NOMO-1 treated with DMSO at 0.1 percent for 48 hours (cell line): Measurements from ENCODE around the gene GLIS2.

ENCODE experiments used
- DNase-seq: peaks from one replicate; lab custom pipeline; 2025; ENCODE audit not compliant: unreplicated experiment; lab: John Stamatoyannopoulos, UW

Gene GLIS2

DNA sequence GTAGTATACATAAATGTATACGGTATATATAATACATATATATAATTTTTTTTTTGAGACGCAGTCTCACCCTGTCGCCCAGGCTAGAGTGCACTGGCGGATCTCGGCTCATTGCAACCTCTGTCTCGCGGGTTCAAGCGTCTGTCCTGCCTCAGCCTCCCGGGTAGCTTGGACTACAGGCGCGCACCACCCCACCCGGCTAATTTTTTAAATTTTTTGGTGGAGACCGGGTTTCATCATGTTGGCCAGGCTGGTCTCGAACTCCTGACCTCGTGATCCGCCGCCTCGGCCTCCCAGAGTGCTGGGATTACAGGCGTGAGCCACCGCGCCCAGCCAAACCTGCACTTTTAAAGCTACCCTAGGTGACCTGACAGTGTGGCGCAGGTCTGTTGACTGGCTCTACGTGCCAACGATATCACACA lies 34.5 kb downstream of the GLIS2 start:
- DNase-seq = no peak

DNA sequence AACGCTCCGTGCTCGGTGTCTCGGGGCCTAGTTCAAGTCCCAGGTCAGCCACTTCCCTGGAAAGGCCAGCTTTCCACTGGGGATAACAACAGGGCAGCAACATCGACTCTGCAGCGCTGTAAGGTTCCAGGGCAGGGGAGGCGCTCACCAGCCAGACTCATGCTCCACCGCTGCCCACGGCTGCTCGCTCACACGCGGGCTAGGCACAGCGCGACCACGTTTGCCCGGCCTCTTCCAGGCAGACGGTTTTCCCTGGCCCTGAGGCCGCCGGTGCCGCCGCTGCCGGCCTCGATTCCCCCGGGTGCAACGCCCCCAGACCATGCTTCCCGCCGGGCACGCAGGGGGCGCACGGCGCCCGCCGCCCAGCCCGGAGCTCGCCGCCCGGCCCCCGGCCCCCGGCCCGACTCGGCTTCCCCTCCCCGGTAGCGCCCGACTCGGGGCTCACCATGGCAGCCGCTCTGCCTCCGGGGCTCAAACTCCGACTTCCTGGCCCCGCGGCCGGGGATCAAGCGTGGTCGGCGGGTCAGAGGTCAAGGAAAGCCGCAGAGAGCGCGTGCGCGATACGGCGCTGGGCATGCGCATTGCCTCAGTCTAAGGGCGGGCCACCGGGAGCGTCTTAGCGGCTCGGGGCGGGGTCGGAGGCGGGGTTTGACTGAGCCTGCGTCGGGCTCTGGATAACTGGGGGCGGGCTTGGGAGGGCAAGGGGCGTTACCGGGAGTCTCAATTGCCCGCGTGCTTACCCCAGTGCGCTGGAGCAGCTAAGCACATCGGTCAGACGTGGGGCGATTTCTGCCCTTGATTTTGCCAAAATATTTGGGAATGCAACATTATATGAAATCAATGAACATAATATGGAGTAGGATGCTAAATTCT lies 35.2 kb downstream of the GLIS2 start, which contains the start of gene PAM16:
TSS of gene PAM16 (minus strand) at position 535 of the 873 bp plus-strand sequence. CDS start at position 448, 87 bp downstream.
- DNase-seq = peak; percentile 95

DNA sequence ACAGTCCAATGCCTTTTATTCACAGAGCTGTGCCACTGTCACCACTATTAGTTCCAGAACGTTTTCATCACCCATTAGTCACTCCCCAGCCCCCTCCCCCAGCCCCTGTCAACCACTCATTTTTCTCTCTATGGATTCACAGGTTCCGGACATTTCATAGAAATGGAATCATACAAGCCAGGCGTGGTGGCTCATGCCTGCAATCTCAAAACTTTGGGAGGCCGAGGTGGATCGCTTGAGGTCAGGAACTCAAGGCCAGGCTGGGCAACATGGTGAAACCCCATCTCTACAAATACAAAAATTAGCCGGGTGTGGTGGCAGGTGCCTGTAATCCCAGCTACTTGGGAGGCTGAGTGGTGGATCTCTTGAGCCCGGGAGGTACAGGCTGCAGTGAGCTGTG lies 36.0 kb downstream of the GLIS2 start:
- no peak for DNase-seq

DNA sequence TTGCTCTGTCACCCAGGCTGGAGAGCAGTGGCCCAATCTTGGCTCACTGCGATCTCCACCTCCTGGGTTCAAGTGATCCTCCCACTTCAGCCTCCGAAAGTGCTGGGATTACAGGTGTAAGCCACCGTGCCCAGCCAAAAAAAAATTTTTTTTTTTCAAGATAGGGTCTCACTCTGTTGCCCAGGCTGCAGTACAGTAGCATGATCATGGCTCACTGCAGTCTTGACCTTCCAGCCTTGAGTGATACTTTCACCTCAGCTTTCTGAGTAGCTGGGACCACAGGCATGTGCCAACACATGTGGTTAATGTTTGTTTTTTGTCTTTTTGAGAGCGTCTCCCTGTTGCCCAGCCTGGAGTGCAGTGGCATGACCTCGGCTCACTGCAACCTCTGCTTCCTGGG lies 37.0 kb downstream of the GLIS2 start:
- DNase-seq = no peak

DNA sequence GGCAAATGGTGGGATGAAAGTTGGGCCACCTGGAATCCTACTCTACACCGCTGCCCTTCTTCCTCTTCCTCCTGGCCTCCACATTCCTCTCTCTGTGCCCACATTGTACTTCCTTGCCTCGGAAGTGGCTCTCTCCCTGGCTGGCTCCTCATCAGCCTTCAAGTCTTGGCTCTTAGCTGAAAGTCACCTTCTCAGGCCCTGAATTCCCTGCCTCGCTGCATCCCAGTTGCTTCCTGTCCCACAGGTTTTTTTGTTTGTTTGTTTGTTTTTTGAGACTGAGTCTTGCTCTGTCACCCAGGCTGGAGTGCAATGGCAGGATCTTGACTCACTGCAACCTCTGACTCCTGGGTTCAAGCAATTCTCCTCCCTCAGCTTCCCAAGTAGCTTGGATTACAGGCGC lies 37.8 kb downstream of the GLIS2 start:
- no peak for DNase-seq

DNA sequence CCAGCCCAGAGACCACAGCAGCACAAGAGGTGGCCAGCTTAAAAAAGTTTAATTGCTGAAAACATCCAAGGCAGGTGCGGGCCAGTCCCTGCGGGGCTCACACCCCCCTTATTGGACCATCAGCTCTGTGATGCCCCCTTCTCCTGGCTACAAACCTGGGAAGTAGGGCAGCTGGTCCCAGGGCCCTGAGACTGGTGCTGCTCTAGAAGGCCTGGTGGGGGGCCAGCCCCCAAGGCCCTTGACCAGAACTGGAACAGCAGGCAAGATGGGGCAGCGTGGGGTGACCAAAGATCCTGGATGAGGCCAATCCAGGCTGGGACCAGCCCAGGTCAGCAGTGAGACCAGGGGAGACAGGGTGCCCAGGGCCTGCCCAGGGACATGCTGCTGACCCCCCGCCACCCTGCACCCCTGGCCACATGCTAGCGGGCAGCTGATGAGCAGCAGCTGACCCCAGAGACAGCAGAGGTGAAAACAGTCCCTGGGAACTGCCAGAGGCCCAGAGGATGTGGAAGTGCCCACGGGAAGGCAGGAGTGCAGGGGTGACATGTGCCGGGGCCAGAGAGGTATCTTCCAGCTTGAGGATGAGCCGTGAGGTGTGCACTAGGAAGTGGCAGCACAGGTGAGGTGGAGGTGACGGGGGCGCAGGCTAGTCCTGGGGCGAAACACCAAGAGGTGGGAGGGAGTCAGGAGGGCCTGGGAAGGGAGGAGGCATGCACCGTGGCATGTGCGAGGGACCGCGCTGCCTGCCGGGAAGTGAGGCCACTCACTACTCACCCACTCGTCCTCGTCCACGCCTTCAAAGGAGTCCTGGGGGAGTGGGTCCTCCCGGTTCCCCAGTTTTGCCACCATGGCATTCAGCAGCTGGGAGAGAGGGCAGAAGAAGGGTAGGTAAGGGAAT lies 38.9 kb downstream of the GLIS2 start:
- no peak for DNase-seq

DNA sequence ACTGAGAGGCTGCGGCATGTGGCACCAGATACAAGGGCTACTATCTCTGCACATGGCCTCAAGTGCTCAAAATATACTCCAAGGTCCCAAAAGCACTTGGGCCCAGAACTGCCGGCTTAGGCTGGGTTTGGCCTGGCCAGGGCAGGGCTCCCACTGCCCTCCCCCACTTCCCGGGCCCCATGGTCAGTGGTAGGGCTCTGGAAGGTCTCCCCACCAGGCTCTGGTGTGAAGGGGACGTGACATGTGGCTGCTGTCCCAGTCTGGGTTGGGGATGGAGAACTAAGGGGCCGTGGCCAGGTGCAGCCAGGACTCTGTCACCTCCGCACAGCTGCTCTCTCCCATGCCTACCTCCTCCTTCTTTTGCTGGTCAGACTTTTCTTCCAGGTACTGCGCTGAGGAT lies 41.0 kb downstream of the GLIS2 start:
- no peak for DNase-seq

DNA sequence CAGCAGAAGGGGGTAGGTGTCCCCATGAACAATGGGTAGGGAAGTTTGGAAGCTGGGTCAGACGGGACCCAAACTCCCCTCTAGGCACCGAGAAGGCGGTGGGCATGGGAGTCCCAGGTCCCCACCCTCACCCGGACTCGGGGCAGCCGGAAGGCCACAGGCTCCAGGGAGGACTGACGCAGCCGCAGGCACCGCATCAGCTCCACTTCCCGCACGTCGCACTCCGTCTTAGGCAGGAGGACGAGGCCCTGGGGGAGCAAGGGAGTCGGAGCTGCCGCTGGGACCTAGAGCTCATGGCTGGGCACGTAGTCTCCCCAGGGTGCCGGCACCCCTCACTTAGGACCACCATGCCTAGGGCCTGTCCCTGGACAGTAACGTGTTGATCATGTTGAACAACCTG lies 42.4 kb downstream of the GLIS2 start:
- DNase-seq = no peak

DNA sequence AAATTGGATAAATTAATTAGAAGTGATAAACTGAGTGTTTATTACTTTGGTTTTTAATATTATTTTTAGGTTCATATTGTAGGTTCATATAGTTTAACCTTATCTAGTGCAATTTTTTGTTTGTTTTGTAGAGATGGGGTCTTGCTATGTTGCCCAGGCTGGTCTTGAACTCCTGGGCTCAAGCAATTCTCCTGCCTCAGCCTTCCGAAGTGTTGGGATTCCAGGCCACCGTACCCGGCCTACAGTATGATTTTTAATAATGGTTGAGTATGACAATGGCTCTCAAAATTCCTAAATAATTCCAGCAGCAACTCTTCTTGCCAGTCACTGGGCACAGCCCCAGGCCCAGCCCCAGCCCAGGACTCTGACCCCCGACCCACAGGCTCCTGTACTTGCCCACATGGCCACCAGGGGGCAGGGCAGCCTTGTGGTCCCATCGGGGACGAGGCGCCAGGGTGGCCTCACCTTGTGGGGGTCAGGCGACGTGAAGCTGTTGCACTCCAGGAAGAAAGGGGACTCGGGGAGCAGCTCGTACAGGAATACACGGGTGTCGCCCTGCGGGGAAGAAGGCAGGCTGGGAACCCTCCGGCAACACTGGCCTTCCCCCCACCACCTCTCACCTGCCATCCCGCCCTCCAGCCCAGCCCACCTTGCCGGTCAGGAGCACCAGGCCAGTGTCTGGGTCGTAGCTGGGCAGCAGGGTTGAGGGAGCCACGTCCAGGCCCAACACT lies 43.1 kb downstream of the GLIS2 start:
- DNase-seq = no peak

DNA sequence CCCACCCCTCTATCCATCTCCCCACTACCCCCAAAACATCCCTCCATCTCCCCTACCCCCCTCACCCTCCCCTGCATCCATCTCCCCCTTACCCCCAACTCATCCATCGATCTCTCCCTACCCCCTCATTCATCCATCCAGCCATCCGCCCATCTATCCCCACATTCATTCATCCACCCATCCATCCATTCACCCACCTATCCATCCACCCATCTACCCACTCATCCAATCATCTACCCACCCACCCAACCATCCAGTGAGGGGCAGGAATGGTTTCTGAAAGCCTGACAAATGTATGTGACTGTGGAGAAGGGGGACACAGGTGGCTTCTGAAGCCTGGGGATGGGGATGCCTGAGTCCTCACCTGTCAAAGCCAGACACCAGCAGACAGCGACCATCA lies 44.0 kb downstream of the GLIS2 start:
- no peak for DNase-seq

DNA sequence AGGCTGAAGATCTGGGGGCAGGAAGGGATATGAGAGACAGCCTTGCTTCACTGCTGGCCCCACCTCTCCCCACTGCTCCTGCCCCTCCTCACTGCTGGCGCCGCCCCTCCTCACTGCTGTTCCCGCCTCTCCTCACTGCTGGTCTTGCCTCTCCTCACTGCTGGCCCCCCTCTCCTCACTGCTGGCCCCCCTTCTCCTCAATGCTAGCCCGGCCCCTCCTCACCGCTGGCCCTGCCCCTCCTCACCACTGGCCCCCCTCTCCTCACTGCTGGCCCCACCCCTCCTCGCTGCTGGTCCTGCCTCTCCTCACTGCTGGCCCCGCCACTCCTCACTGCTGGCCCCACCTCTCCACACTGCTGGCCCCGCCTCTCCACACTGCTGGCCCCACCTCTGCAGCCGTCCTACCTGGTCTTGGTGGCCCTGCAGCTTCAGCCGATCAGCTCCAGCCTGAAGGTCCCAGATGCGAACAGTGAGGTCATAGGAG lies 44.7 kb downstream of the GLIS2 start:
- peak; percentile 12 for DNase-seq

DNA sequence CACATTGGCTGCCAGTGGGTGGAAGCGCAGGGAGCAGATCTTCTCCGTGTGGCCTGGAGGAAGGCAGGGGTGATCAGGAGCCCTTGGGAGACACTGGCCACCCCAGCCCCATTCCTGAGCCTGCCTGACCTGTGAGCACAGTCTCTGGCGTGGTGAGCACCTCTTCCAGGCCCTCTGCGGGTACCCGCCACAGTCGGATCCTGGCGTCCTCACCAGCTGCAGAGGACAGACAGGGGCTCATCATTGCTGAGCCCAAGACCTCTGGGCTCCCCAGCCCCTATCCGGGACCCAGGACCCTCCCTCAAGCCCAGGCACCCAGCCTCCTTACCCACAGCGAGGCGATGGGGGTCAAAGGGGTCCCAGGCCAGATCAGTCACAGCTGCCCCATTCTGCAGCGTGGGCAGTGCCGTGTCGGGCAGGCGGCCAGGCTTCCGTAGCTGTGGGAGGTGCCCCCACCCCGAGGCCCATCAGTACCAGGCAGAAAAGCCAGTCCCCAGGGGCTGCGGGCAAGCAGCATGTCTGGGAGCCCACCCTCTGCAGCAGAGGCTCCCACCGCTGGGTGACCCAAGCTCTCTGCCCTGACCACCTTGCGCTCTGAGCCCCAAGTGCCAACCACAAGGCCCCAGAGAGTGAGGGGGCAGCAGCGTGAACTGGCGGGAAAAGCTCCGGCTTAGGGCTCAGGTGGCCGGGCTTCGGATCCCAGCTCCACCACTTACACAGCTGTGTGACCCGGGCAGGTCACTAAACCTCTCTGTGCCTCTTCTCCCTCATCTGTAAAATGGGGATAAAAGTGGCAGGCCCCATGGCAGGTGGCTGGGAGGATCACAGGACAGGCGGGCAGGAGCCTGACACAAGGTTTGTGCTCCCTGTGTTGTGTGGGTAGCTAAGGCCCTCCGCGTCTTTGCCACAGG lies 45.4 kb downstream of the GLIS2 start:
- DNase-seq = no peak

DNA sequence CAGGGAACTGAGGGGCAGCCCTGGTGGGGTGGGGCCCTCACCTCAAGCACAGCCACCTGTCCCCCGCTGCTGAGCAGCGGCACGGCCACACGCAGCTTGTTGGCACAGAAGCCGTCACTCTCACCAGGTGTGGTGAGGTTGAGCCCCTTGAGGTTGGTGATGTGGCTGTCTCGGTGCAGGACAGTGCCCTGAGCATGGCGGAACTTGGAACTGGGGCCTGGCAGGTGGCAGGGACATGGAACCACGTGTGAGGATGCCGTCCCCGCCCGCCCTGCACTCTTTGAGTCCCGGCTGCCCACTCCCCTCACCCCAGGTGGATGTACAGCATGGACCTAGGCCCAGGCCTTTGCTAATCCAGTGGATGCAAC lies 46.1 kb downstream of the GLIS2 start:
- no peak for DNase-seq

DNA sequence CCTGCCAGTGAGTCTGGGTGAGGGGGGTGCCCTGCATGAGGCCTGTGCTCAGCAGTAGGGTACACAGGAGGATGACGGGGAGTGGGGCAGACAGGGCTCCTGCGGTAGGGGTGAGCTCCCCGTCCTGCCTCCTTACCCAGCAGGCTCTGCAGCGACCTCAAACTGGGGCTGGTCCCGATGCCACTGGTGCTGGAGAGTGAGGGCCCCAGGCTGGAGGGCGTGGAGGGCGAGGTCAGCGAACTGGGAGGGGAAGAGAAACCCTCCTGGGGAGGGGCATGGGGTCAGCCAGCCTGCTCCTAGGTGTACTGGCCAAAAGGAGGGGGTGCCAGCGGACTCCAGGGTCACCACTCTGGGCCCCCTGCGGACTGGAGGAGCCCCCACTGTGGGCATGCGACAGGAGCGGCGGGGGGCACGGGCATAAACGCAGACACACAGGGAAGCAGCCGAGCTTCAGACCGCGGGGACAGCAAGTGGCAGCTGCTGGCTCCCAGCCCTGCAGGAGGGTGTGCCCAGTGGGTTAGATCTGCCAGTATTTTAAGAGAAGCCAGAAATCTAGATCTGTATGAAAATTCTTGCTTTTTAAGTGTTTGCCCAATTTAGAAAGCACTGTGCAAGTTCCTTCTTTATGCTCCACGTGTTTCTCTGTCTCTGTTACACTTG lies 46.7 kb downstream of the GLIS2 start:
- no peak for DNase-seq

DNA sequence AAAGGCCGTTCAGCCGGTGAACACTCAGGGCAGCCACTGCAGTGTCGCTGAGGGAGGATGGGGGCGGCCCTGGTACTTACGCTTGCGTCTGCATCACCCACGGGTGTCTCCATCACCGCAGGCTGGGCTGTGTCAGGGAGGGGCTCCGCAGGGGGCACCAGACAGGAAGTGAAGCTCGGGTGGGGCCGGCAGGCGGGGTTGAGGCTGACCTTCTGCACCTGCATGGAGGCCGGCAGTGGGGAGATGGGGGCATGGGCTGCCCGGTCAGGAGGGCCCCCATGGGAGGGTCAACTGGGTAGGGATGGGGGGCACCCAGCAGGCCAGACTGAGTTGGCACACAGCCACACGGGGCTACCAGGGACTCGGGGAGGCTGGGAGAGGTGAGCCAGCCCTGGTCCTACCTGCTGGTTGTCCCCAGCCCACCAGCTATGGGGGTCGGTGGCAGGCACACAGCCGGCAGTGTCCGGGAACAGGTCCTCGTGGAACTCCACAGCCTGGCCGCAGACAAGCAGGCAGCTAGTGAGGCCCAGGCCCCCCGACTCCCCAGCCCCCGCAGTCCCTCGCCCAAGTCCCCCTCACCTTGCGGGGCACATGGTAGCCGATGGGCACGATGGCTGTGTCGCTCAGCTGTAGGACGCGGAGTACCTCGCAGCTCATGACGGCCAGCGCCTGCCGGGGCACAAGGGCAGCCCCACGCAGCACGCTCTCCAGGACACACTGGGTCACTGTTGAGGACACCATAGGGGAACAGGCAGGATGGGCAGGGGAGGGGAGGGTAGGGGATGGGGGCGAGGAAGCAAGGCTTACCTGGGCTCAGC lies 48.5 kb downstream of the GLIS2 start:
- DNase-seq = no peak

DNA sequence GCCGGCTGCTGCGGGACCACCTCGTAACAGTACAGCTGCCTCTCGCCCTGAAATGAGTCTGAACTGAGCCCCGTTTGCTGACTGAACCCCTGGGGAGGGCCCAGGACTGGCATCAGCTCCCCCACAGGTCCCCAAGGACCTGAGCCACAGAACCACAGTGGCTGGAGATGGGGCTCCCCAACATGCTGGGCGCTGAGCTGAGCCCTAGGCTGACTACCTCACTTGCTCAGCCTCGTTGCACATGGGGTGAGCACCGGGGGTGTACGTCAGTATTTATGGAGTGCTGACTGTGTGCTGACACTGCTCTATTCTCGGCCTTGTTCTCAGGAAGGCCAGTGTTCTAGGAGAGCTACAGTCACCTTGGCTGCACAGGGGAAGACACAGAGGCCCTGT lies 49.1 kb downstream of the GLIS2 start:
- DNase-seq = no peak

DNA sequence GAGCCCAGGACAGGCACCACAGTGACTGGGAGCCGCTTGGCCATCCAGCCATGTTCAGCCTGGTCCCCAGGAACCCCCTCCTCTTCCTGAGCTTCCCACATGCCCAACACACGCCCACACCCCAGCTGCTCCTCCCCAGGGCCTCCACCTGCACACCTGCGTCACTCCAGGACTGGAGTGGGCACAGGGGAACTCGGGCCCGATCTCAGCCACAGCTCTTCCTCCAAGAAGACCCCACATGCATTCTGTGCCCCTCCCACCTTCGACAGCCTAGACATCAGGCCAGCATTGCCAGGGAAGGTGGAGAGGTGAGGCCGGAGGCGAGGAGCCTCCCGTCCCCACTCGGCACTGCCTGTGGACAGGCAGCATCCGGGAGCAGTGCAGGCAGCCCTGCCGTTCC lies 49.7 kb downstream of the GLIS2 start:
- no peak for DNase-seq

DNA sequence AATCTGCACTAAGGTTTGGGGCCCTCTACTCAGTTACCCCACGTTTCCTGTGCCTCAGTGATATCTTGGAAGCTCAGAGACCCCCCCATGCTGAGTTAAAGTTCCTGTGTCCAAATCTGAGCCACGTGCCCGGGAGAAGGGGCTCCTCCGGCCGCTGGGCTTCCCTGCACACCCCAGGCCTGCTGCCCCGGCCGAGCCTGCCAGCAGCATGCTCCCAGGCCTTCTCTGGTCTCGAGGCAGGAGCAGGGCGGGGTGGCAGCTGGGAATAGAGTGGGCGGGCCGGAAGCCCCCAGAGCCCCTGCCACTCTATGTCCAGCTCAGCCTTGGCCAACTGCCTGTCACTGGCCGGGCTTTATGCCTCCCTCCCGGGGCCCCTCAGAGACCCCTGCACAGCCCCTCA lies 50.1 kb downstream of the GLIS2 start:
- no peak for DNase-seq

DNA sequence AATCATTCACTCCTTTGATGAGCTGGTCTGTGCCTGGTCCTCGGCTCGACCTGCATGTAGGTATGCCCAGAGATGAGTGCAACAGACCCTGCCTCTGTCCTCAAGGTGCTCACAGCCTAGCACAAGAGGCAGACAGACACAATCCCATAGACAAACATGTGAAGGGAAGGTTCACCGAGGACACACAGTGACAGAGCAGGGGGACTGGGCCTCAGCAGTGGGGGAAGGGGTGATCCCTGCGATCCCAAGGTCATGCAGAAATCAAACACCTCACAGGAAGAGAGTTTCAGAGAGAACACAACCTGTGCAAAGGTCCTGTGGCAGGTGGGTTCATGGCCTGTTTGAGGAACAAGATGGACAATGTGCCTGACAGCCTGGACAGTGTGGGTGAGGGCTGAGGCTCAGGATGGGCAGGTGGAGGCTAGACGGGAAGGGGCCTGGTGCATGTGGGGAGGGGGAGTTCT lies 51.6 kb downstream of the GLIS2 start:
- no peak for DNase-seq
